Astrocyte (in vitro differentiated cells and primary cell): Measurements from ENCODE around the gene CEP63. TPM values are rescaled to one million over a fixed set of nuclear protein-coding genes. Genes with fewer than 3 reads are reported as not detected.

Source experiments
- DNase-seq: peaks from one replicate; pipeline ENCODE4 v3.0.0-alpha.2; 2010; ENCODE audit warnings: low read depth
- FAIRE-seq: peaks from 2 replicates; lab custom pipeline; 2011; peaks lifted over from hg19 to GRCh38; lab: Jason Lieb, UNC
- H2AFZ ChIP-seq: 2 replicates; pipeline ENCODE4 v1.6.0; 2012; ENCODE audit warnings: low read depth, low read length, inconsistent platforms
- H3K27ac ChIP-seq: 2 replicates; pipeline ENCODE4 v1.5.1; 2011; ENCODE audit warnings: low read depth, low read length, inconsistent platforms
- H3K27me3 ChIP-seq: 2 replicates; pipeline ENCODE4 v1.6.0; 2011; ENCODE audit warnings: low read length, inconsistent platforms; ENCODE audit not compliant: insufficient read depth
- H3K36me3 ChIP-seq: 2 replicates; pipeline ENCODE4 v1.5.1; 2011; ENCODE audit warnings: low read length, inconsistent platforms; ENCODE audit not compliant: insufficient read depth
- H3K4me1 ChIP-seq: 2 replicates; pipeline ENCODE4 v1.5.1; 2011; ENCODE audit warnings: low read length, inconsistent platforms; ENCODE audit not compliant: insufficient read depth
- H3K4me2 ChIP-seq: 2 replicates; pipeline ENCODE4 v1.6.0; 2012; ENCODE audit warnings: low read length, inconsistent platforms
- H3K4me3 ChIP-seq: 2 replicates; pipeline ENCODE4 v1.5.1; 2011; ENCODE audit warnings: low read depth, mild to moderate bottlenecking, low read length, inconsistent platforms; ENCODE audit not compliant: insufficient read depth
- H3K79me2 ChIP-seq: 2 replicates; pipeline ENCODE4 v1.6.0; 2012; ENCODE audit warnings: mild to moderate bottlenecking, low read length, inconsistent platforms; ENCODE audit not compliant: insufficient read depth
- H3K9ac ChIP-seq: 2 replicates; pipeline ENCODE4 v1.6.0; 2012; ENCODE audit warnings: mild to moderate bottlenecking, low read length, inconsistent platforms
- H3K9me3 ChIP-seq: 2 replicates; pipeline ENCODE4 v1.5.1; 2012; ENCODE audit warnings: low read depth, mild to moderate bottlenecking, low read length, inconsistent platforms; ENCODE audit not compliant: insufficient read depth
- H4K20me1 ChIP-seq: 2 replicates; pipeline ENCODE4 v1.6.0; 2012; ENCODE audit warnings: low read length, inconsistent platforms; ENCODE audit not compliant: insufficient read depth
- H3K27ac Mint-ChIP-seq: one replicate; pipeline ENCODE4 v1.8.0; 2021; ENCODE audit warnings: mild to moderate bottlenecking, mixed read lengths; ENCODE audit not compliant: unreplicated experiment
- H3K27me3 Mint-ChIP-seq: one replicate; pipeline ENCODE4 v1.8.0; 2021; ENCODE audit warnings: low read depth, mixed read lengths; ENCODE audit not compliant: unreplicated experiment
- H3K36me3 Mint-ChIP-seq: one replicate; pipeline ENCODE4 v1.8.0; 2021; ENCODE audit warnings: low read depth, mixed read lengths; ENCODE audit not compliant: unreplicated experiment
- H3K4me1 Mint-ChIP-seq: one replicate; pipeline ENCODE4 v1.8.0; 2021; ENCODE audit warnings: low read depth, mixed read lengths; ENCODE audit not compliant: unreplicated experiment
- H3K4me3 Mint-ChIP-seq: one replicate; pipeline ENCODE4 v1.8.0; 2021; ENCODE audit warnings: mild to moderate bottlenecking, moderate library complexity, mixed read lengths; ENCODE audit not compliant: unreplicated experiment
- H3K9me3 Mint-ChIP-seq: one replicate; pipeline ENCODE4 v1.8.0; 2021; ENCODE audit warnings: mild to moderate bottlenecking, mixed read lengths; ENCODE audit not compliant: unreplicated experiment
- EZH2 ChIP-seq: IDR thresholded peaks from 2 replicates; pipeline ENCODE4 v1.6.1; 2012; ENCODE audit warnings: mild to moderate bottlenecking, low read length, inconsistent platforms; ENCODE audit not compliant: insufficient read depth
- total RNA-seq: library from RNA; stranded (reverse); gene quantifications from 2 replicates; pipeline ENCODE4 v1.2.1, GENCODE V29; 2021
- TF ChIP-seq, protein P1 (sequence below): IDR thresholded peaks from 2 replicates; pipeline ENCODE4 v1.5.1; 2011; ENCODE audit warnings: low read depth, mild to moderate bottlenecking, inconsistent platforms, low read length, moderate library complexity; ENCODE audit not compliant: insufficient read depth

Gene CEP63
- total RNA-seq, 1 donor from 2014 or later: 21.3 TPM

DNA sequence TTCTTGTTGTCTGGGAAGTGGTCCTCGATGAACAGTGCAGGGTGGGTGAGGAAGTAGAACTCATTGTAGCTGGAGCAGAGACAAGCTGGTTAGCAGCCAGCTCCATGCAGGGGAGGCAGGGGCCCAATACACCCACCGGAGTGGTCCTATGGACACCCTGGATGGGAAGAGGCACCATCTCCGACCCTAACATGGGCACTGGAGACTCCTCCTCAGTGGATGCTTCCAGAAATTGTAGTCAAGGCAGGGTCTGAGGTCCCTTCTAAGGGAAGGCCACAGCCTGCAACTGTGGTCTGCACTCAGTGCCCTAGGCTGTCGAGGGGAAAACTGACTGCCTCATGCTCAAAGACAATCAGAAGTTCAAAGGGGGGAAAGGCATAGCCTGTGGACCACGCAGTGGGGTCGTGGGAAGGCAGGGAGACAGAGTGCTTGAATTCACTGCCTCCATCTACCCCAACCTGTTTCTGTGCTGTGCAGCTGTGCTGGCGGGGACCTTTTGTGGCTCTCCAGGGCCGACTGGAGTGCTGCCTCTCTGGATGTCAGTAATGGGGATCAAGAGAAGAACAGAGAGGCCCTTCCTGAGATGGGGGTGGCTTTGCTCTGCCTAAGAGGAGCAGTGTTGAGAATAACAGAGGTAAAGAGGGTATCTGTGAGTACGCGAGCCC is 123.0 kb downstream of the CEP63 start:
- peaks cover 62% of the 10 kb centered on the region for H3K27me3 Mint-ChIP-seq
- no peaks in the 10 kb centered on the region for H3K79me2 ChIP-seq
- H3K4me3 Mint-ChIP-seq: no peak overlapping the region
- TF ChIP-seq EZH2: no peak
- TF ChIP-seq, protein P1, sequence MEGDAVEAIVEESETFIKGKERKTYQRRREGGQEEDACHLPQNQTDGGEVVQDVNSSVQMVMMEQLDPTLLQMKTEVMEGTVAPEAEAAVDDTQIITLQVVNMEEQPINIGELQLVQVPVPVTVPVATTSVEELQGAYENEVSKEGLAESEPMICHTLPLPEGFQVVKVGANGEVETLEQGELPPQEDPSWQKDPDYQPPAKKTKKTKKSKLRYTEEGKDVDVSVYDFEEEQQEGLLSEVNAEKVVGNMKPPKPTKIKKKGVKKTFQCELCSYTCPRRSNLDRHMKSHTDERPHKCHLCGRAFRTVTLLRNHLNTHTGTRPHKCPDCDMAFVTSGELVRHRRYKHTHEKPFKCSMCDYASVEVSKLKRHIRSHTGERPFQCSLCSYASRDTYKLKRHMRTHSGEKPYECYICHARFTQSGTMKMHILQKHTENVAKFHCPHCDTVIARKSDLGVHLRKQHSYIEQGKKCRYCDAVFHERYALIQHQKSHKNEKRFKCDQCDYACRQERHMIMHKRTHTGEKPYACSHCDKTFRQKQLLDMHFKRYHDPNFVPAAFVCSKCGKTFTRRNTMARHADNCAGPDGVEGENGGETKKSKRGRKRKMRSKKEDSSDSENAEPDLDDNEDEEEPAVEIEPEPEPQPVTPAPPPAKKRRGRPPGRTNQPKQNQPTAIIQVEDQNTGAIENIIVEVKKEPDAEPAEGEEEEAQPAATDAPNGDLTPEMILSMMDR: no peak
- no peaks in the 10 kb centered on the region for H3K36me3 ChIP-seq
- no peak overlapping the region for H3K27ac ChIP-seq
- H4K20me1 ChIP-seq: no peaks in the 10 kb centered on the region
- no peak overlapping the region for H2AFZ ChIP-seq
- no peak overlapping the region for H3K4me3 ChIP-seq
- no peak for FAIRE-seq
- no peak overlapping the region for H3K4me2 ChIP-seq
- no peaks in the 10 kb centered on the region for H3K4me1 ChIP-seq
- H3K9ac ChIP-seq: no peak overlapping the region
- H3K4me1 Mint-ChIP-seq: no peaks in the 10 kb centered on the region
- DNase-seq: no peak
- no peaks in the 10 kb centered on the region for H3K36me3 Mint-ChIP-seq
- H3K27ac Mint-ChIP-seq: no peak overlapping the region
- H3K27me3 ChIP-seq: no peaks in the 10 kb centered on the region
- H3K9me3 Mint-ChIP-seq: no peaks in the 10 kb centered on the region
- no peaks in the 10 kb centered on the region for H3K9me3 ChIP-seq

DNA sequence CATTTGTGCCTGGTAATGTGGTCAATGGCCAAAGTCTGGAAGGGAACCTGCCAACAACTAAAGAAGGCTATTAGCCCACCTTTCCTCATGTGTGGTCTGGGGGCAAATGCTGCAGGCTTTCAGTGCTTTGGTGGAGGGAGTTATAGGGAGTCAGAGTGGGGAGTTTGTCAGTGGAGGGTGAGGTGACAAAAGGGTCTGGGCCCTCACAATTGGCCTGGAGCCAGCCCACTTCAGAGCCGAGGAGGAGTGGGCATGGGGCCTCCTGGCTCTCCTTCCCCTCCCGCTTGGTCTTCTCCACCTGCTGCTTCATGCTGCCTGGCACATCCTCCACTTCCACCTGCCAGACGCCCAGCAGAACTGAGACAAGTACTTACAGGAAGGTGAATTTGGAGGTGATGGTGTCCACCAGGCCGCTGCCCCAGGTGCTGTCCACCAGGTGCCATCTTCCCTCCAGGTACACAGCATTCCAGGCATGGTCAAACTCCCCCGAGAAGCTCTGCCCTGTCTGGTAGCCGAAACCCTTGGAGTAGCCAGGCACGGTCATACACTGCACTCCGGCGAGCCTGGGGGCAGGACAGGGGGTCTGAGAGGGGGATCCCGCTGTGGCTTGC is 124.1 kb downstream of the CEP63 start:
- Mint-ChIP-seq H3K27me3 (peaks cover 59% of the 10 kb centered on the region), H3K27ac (no peak overlapping the region), H3K36me3 (no peaks in the 10 kb centered on the region), H3K4me1 (no peaks in the 10 kb centered on the region), H3K4me3 (no peak overlapping the region), H3K9me3 (no peaks in the 10 kb centered on the region)
- Histone ChIP-seq H3K4me2 (no peak overlapping the region), H3K4me1 (no peaks in the 10 kb centered on the region), H3K9me3 (no peaks in the 10 kb centered on the region), H3K27ac (no peak overlapping the region), H3K9ac (no peak overlapping the region), H2AFZ (no peak overlapping the region), H3K79me2 (no peaks in the 10 kb centered on the region), H3K36me3 (no peaks in the 10 kb centered on the region), H3K27me3 (no peaks in the 10 kb centered on the region), H4K20me1 (no peaks in the 10 kb centered on the region), H3K4me3 (no peak overlapping the region)
- DNase-seq (no peak), FAIRE-seq (no peak)
- TF ChIP-seq, protein P1: no peak
- TF ChIP-seq EZH2: no peak
